ENCODE results near the gene TUBA3D. TPM values are rescaled to one million over a fixed set of nuclear protein-coding genes. Genes with fewer than 3 reads are reported as not detected.
"Not testable (repeated sequence)": the region's sequence is repeated elsewhere in the genome, so short reads cannot be mapped to it uniquely, and the experiment has no call there.

TUBA3D gene
- total RNA-seq, 1 donor from 2014 or later: not detected

DNA sequence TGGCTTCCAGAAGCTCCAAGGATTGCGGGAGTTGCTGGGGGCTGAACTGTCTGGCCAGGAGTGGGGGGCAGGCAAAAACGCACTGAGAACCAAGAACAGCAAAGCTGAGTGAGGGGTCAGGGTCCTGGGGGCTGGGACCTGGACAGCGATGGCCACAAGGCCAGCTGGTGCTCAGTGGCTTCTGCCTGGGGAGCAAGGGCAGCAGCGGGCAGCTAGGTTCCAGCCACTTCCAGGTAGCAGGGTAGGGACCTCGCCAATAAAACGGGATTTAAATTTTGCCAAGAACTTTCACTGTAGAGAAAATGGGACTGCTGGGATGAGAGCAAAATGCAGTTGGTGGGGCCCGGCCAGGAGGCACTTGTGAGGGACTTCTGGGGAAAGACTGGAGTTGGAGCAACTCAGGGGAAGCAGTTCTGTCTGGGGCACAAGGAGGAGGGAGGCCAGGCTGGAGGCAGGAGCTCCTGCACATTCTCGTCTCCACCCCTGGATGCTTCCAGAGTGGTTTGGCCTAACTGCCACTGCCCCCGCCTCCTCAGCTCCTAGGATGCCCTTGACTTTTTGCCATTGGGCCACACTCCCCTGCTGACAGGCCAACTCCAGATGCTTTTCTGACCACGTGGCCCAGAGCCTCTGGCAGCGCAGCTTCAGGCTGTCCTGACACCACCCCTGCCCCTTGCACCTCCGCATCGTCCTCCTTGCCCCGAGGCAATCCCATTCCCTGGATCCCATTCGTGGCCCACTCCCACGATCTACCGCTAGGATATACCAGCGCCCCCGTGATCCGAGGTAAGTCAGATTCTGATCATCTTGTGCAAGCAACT lies 46.3 kb downstream of the TUBA3D start:
- H3K4me1 Mint-ChIP-seq (ENCODE audit: low read depth, unreplicated experiment): no peaks in the 10 kb centered on the region
- Histone ChIP-seq H3K9ac (ENCODE audit: low read length) (no peak overlapping the region), H2AFZ (ENCODE audit: low read depth, low read length) (no peak overlapping the region), H3K27ac (ENCODE audit: low read depth, low read length) (no peak overlapping the region), H3K79me2 (ENCODE audit: insufficient read depth, low read length) (no peaks in the 10 kb centered on the region), H3K27me3 (ENCODE audit: insufficient read depth, low read length) (no peaks in the 10 kb centered on the region), H3K9me3 (ENCODE audit: insufficient read depth, low read depth, low read length) (no peaks in the 10 kb centered on the region), H3K36me3 (ENCODE audit: insufficient read depth, low read length) (no peaks in the 10 kb centered on the region), H3K4me2 (ENCODE audit: low read length) (no peak overlapping the region), H3K4me3 (ENCODE audit: insufficient read depth, low read depth, low read length) (no peak overlapping the region), H4K20me1 (ENCODE audit: insufficient read depth, low read length) (no peaks in the 10 kb centered on the region), H3K4me1 (ENCODE audit: insufficient read depth, low read length) (no peaks in the 10 kb centered on the region)
- peaks cover 4% of the 10 kb centered on the region for H3K36me3 Mint-ChIP-seq (ENCODE audit: low read depth, unreplicated experiment)
- no peaks in the 10 kb centered on the region for H3K27me3 Mint-ChIP-seq (ENCODE audit: low read depth, unreplicated experiment)
- TF ChIP-seq EZH2 (IDR thresholded peaks at IDR 0.05; ENCODE audit: insufficient read depth, low read length): no peak
- TF ChIP-seq, protein P1, sequence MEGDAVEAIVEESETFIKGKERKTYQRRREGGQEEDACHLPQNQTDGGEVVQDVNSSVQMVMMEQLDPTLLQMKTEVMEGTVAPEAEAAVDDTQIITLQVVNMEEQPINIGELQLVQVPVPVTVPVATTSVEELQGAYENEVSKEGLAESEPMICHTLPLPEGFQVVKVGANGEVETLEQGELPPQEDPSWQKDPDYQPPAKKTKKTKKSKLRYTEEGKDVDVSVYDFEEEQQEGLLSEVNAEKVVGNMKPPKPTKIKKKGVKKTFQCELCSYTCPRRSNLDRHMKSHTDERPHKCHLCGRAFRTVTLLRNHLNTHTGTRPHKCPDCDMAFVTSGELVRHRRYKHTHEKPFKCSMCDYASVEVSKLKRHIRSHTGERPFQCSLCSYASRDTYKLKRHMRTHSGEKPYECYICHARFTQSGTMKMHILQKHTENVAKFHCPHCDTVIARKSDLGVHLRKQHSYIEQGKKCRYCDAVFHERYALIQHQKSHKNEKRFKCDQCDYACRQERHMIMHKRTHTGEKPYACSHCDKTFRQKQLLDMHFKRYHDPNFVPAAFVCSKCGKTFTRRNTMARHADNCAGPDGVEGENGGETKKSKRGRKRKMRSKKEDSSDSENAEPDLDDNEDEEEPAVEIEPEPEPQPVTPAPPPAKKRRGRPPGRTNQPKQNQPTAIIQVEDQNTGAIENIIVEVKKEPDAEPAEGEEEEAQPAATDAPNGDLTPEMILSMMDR (IDR thresholded peaks at IDR 0.05; ENCODE audit: insufficient read depth, low read depth, low read length): no peak
- FAIRE-seq (no peak), DNase-seq (ENCODE audit: low read depth) (no peak)
- no peak overlapping the region for H3K4me3 Mint-ChIP-seq (ENCODE audit: unreplicated experiment)
- H3K9me3 Mint-ChIP-seq (ENCODE audit: unreplicated experiment): no peaks in the 10 kb centered on the region
- no peak overlapping the region for H3K27ac Mint-ChIP-seq (ENCODE audit: unreplicated experiment)

DNA sequence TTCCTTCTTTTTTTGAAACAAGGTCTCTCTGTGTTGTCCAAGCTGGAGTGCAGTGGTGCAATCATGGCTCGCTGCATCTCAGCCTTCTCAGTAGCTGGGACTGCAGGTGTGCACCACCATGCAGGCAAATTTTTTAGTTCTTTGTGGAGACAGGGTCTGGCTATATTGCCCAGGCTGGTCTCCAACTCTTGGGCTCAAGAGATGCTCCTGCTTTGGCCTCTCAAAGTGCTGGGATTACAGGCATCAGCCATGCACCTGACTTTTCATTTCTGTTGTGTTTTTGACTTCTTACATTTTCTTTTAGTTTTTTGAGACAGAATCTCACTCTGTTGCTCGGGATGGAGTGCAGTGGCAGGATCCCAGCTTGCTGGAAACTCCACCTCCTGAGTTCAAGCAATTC lies 49.3 kb downstream of the TUBA3D start:
- H3K4me1 Mint-ChIP-seq (ENCODE audit: low read depth, unreplicated experiment); H3K4me3 Mint-ChIP-seq (ENCODE audit: unreplicated experiment); H3K9ac ChIP-seq (ENCODE audit: low read length); H3K36me3 ChIP-seq (ENCODE audit: insufficient read depth, low read length); H3K4me1 ChIP-seq (ENCODE audit: insufficient read depth, low read length); H3K4me2 ChIP-seq (ENCODE audit: low read length); DNase-seq (ENCODE audit: low read depth); H3K4me3 ChIP-seq (ENCODE audit: insufficient read depth, low read depth, low read length); H3K27me3 Mint-ChIP-seq (ENCODE audit: low read depth, unreplicated experiment); H3K9me3 Mint-ChIP-seq (ENCODE audit: unreplicated experiment); H3K27ac Mint-ChIP-seq (ENCODE audit: unreplicated experiment); H2AFZ ChIP-seq (ENCODE audit: low read depth, low read length); H3K27me3 ChIP-seq (ENCODE audit: insufficient read depth, low read length); H3K36me3 Mint-ChIP-seq (ENCODE audit: low read depth, unreplicated experiment); FAIRE-seq; H4K20me1 ChIP-seq (ENCODE audit: insufficient read depth, low read length); H3K79me2 ChIP-seq (ENCODE audit: insufficient read depth, low read length); H3K9me3 ChIP-seq (ENCODE audit: insufficient read depth, low read depth, low read length); H3K27ac ChIP-seq (ENCODE audit: low read depth, low read length): not testable (repeated sequence)

DNA sequence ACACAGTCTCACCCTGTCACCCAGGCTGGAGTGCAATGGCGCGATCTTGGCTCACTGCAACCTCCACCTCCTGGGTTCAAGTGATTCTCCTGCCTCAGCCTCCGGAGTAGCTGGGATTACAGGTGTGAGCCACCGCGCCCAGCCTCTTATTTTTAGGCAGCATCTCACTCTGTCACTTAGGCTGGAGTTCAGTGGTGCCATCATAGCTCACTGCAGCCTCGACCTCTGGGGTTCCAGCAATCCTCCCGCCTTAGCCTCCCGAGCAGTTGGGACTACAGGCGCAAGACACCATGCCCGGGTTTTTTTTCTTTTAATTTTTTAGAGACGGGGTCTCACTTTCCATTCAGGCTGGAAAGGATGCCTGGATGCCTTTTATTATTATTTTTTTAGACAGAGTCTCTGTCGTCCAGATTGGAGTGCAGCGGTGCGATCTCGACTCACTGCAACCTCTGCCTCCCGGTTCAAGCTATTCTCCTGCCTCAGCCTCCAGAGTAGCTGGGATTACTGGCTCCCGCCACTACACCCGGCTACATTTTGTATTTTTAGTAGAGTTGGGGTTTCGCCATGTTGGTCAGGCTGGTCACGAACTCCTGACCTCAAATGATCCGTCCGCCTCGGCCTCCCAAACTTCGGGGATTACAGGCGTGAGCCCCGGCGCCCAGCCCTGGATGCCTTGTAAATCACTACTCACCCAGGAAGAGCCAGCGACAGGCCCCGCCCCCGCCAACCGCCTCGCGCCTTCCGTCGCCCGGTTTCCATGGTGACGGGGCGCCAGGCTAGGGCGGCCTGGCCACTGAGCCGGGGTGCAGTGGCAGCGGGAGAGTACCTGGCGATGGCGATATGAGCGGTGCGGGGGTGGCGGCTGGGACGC lies 51.4 kb downstream of the TUBA3D start, which contains the start of gene CCDC74A:
Gene CCDC74A (plus strand): TSS at position 758 of the 871 bp plus-strand sequence. CDS start 83 bp downstream, at position 841.
- H3K27me3 Mint-ChIP-seq (ENCODE audit: low read depth, unreplicated experiment); H3K36me3 ChIP-seq (ENCODE audit: insufficient read depth, low read length); H3K36me3 Mint-ChIP-seq (ENCODE audit: low read depth, unreplicated experiment); H3K4me1 Mint-ChIP-seq (ENCODE audit: low read depth, unreplicated experiment); H3K79me2 ChIP-seq (ENCODE audit: insufficient read depth, low read length); H4K20me1 ChIP-seq (ENCODE audit: insufficient read depth, low read length); H3K27me3 ChIP-seq (ENCODE audit: insufficient read depth, low read length); H3K4me1 ChIP-seq (ENCODE audit: insufficient read depth, low read length); FAIRE-seq; H3K9me3 Mint-ChIP-seq (ENCODE audit: unreplicated experiment); H3K9me3 ChIP-seq (ENCODE audit: insufficient read depth, low read depth, low read length); H3K27ac ChIP-seq (ENCODE audit: low read depth, low read length): not testable (repeated sequence)
- Mint-ChIP-seq H3K27ac (ENCODE audit: unreplicated experiment) (peak within 1 kb of the TSS; percentile 69), H3K4me3 (ENCODE audit: unreplicated experiment) (peak within 1 kb of the TSS; percentile 79)
- DNase-seq (ENCODE audit: low read depth): peak; percentile 18
- Histone ChIP-seq H3K4me3 (ENCODE audit: insufficient read depth, low read depth, low read length) (peak within 1 kb of the TSS; percentile 39), H3K9ac (ENCODE audit: low read length) (peak within 1 kb of the TSS; percentile 59), H3K4me2 (ENCODE audit: low read length) (peak within 1 kb of the TSS; percentile 80), H2AFZ (ENCODE audit: low read depth, low read length) (peak within 1 kb of the TSS; percentile 66)

DNA sequence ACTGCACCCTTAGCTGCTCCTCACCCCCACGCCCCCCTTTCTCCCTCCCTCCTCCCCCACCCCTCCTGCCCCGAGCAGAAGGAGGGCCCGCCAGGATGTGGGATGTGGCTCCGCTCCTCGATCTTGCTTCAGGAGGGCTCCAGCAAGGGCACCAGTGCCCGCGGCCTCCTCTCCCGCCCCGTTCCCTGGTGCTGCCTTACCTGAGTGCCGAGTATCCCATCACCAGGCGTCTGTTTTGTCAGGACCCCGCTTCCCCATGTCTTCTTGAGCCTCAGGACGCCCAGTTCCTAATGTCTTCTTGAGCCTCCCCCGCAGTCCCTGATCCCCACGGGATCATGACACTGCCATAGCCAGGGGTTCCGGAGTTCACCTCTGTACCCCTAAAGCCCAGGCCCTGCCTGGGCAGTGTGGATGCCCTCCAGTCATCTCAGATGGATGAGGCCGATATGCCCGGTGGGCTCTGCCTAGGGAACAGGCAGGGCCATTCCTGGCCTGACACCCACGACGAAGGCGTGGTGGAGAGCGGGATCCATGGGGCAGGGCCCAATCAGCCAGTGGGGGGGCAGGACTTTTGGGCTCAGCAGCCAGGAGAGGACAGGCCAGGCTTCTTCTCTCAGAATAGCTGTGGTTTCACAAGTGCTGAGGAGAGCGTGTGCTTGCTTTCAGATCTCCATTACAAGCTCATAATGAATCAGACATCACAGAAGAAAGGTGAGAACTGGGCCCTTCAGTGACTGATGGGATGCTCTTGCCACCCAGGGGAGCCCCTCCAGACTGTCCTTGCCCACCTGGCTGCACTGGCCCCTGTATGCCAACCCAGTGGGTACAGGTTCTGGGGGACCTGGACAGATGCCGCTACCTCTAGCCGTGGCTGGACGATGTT lies 53.3 kb downstream of the TUBA3D start:
- H3K36me3 Mint-ChIP-seq (ENCODE audit: low read depth, unreplicated experiment); H3K27ac ChIP-seq (ENCODE audit: low read depth, low read length); H3K4me3 ChIP-seq (ENCODE audit: insufficient read depth, low read depth, low read length); H2AFZ ChIP-seq (ENCODE audit: low read depth, low read length); H3K4me1 ChIP-seq (ENCODE audit: insufficient read depth, low read length); H3K4me3 Mint-ChIP-seq (ENCODE audit: unreplicated experiment); H3K9me3 Mint-ChIP-seq (ENCODE audit: unreplicated experiment); DNase-seq (ENCODE audit: low read depth); H3K4me1 Mint-ChIP-seq (ENCODE audit: low read depth, unreplicated experiment); H3K27ac Mint-ChIP-seq (ENCODE audit: unreplicated experiment); H3K36me3 ChIP-seq (ENCODE audit: insufficient read depth, low read length); H3K9me3 ChIP-seq (ENCODE audit: insufficient read depth, low read depth, low read length); H3K79me2 ChIP-seq (ENCODE audit: insufficient read depth, low read length); FAIRE-seq; H3K9ac ChIP-seq (ENCODE audit: low read length); H3K27me3 ChIP-seq (ENCODE audit: insufficient read depth, low read length); H4K20me1 ChIP-seq (ENCODE audit: insufficient read depth, low read length); H3K27me3 Mint-ChIP-seq (ENCODE audit: low read depth, unreplicated experiment): not testable (repeated sequence)
- H3K4me2 ChIP-seq (ENCODE audit: low read length): peak overlapping the region; percentile 54
